Mesendoderm (in vitro differentiated cells): ENCODE data around the gene FAM13B.

Experiments
- DNase-seq: peaks from one replicate; pipeline ENCODE4 v3.0.0; 2013
- H2AK5ac ChIP-seq: 2 replicates; pipeline ENCODE4 v1.6.1; 2013; ENCODE audit warnings: low read length, inconsistent platforms
- H2BK120ac ChIP-seq: 2 replicates; pipeline ENCODE4 v1.6.1; 2013; ENCODE audit warnings: low read depth, mild to moderate bottlenecking, low read length, moderate library complexity, mixed read lengths
- H2BK15ac ChIP-seq: replicated peaks from 2 replicates; pipeline ENCODE4 v1.6.1; 2013; ENCODE audit warnings: low read depth, mild to moderate bottlenecking, moderate library complexity
- H2BK5ac ChIP-seq: 2 replicates; pipeline ENCODE4 v1.6.1; 2013; ENCODE audit warnings: low read length, inconsistent platforms
- H3K18ac ChIP-seq: 2 replicates; pipeline ENCODE4 v1.6.1; 2013; ENCODE audit warnings: mild to moderate bottlenecking, low read length, mixed read lengths
- H3K23ac ChIP-seq: one replicate; pipeline ENCODE4 v1.6.1; 2013; ENCODE audit warnings: low read length
- H3K27ac ChIP-seq: 2 replicates; pipeline ENCODE4 v1.5.1; 2013; ENCODE audit warnings: low read depth, mild to moderate bottlenecking, inconsistent platforms, low read length, moderate library complexity
- H3K27me3 ChIP-seq: 2 replicates; pipeline ENCODE4 v1.6.1; 2013; ENCODE audit warnings: low read length, control low read depth, mild to moderate bottlenecking, inconsistent platforms; ENCODE audit not compliant: insufficient read depth, poor library complexity
- H3K36me3 ChIP-seq: 2 replicates; pipeline ENCODE4 v1.6.1; 2013; ENCODE audit warnings: low read length, inconsistent platforms; ENCODE audit not compliant: control insufficient read depth, insufficient read depth
- H3K4ac ChIP-seq: one replicate; pipeline ENCODE4 v1.6.1; 2013; ENCODE audit warnings: low read depth, mild to moderate bottlenecking, low read length, moderate library complexity
- H3K4me1 ChIP-seq: 2 replicates; pipeline ENCODE4 v1.6.1; 2013; ENCODE audit warnings: low read depth, low read length, inconsistent platforms; ENCODE audit not compliant: control insufficient read depth
- H3K4me2 ChIP-seq: 2 replicates; pipeline ENCODE4 v1.6.1; 2013; ENCODE audit warnings: low read length
- H3K4me3 ChIP-seq: 2 replicates; pipeline ENCODE4 v1.5.1; 2013; ENCODE audit warnings: mild to moderate bottlenecking, low read length
- H3K56ac ChIP-seq: one replicate; pipeline ENCODE4 v1.6.1; 2013; ENCODE audit warnings: low read length
- H3K79me1 ChIP-seq: 2 replicates; pipeline ENCODE4 v1.6.1; 2013; ENCODE audit warnings: low read length, inconsistent platforms
- H3K79me2 ChIP-seq: 2 replicates; pipeline ENCODE4 v1.6.1; 2013; ENCODE audit warnings: mild to moderate bottlenecking, low read length; ENCODE audit not compliant: control insufficient read depth, insufficient read depth
- H3K9ac ChIP-seq: 2 replicates; pipeline ENCODE4 v1.6.1; 2013; ENCODE audit warnings: low read length, inconsistent platforms
- H4K5ac ChIP-seq: one replicate; pipeline ENCODE4 v1.6.1; 2013; ENCODE audit warnings: low read length
- H4K8ac ChIP-seq: one replicate; pipeline ENCODE4 v1.6.1; 2013; ENCODE audit warnings: low read depth, mild to moderate bottlenecking, control low read depth, low read length, moderate library complexity
- WGBS: extraction: QIAGEN DNeasy Blood & Tissue Kit; methylation state at CpG from one replicate; pipeline ENCODE4 v1.1.7; 2013; ENCODE audit warnings: low lambda C conversion rate, missing lambda C conversion rate; ENCODE audit not compliant: insufficient coverage; ENCODE audit errors: extremely low coverage; 5-methylcytosine and 5-hydroxymethylcytosine counted together

FAM13B gene

DNA sequence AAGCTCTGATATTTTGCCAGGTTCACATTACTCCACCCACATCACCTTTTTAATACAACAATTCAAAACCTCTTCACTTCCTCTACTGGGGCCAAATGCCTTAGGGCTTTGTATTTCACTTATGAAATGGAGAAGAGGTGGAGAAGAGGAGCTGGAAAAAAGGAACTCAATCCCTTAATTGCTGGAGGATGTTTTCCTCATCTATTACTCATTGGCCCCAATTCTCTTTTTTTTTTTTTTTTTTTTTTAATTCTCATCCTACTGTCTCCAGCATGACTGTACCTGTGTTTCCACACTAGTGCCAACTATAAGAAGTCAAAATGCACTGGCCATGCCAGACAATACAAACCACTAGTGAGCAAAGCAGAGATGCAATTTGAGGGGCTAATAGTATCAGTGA lies 20.9 kb downstream of the FAM13B start:
- no peak overlapping the region for H2BK120ac ChIP-seq

DNA sequence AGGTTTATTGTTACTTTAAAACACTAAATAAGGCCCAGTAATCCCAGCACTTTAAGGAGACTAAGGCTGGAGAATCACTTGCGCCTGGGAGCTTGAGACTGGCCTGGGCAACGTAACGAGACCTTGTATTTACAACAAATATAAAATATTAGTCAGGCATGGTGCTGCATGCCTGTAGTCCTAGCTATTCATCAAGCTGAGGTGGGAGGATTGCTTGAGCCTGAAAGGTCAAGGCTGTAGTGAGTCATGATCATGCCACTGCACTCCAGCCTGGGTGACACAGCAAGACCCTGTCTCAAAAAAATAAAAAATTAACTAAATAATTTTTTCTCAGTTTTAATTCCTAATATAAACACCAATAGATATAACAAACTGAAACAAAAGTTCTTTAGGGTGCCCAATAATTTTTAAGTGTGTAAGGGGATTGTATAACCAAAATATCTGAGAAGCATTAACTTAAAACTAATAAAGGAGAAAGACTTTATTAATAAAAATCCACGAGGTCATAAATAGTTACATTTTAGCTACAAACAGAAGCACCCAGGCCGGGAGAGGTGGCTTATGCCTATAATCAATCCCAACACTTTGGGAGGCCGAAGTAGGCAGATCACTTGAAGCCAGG lies 32.7 kb downstream of the FAM13B start:
- H2BK120ac ChIP-seq = no peak overlapping the region
- no peak overlapping the region for H3K56ac ChIP-seq
- H3K27ac ChIP-seq = no peak overlapping the region
- peaks cover 4% of the 10 kb centered on the region for H3K36me3 ChIP-seq
- WGBS = no CpG with 5 or more reads among the region's 6 CpGs
- H4K5ac ChIP-seq = no peak overlapping the region
- no peaks in the 10 kb centered on the region for H3K4me1 ChIP-seq
- no peak overlapping the region for H3K4me3 ChIP-seq
- H3K9ac ChIP-seq = no peak overlapping the region
- no peak overlapping the region for H2BK15ac ChIP-seq
- no peak overlapping the region for H2AK5ac ChIP-seq
- no peak overlapping the region for H3K4me2 ChIP-seq
- H3K27me3 ChIP-seq = no peaks in the 10 kb centered on the region
- no peak overlapping the region for H4K8ac ChIP-seq
- H2BK5ac ChIP-seq = no peak overlapping the region
- peaks cover 6% of the 10 kb centered on the region for H3K79me1 ChIP-seq
- peak; percentile 26 for DNase-seq
- peaks cover 1% of the 10 kb centered on the region for H3K79me2 ChIP-seq
- no peak overlapping the region for H3K4ac ChIP-seq
- H3K23ac ChIP-seq = no peak overlapping the region
- no peak overlapping the region for H3K18ac ChIP-seq

More for the DNA sequence above, 20.9 kb downstream of the FAM13B start:
- Histone ChIP-seq H3K4ac (no peak overlapping the region), H2BK5ac (no peak overlapping the region), H3K79me2 (peaks cover 3% of the 10 kb centered on the region), H3K4me3 (no peak overlapping the region), H3K23ac (no peak overlapping the region), H2BK15ac (no peak overlapping the region), H3K79me1 (peaks cover 2% of the 10 kb centered on the region), H3K4me1 (no peaks in the 10 kb centered on the region), H3K27me3 (no peaks in the 10 kb centered on the region), H4K5ac (no peak overlapping the region), H3K56ac (no peak overlapping the region), H4K8ac (no peak overlapping the region), H3K4me2 (no peak overlapping the region), H3K9ac (no peak overlapping the region), H2AK5ac (no peak overlapping the region), H3K36me3 (no peaks in the 10 kb centered on the region), H3K27ac (no peak overlapping the region), H3K18ac (no peak overlapping the region)
- DNase-seq = no peak

DNA sequence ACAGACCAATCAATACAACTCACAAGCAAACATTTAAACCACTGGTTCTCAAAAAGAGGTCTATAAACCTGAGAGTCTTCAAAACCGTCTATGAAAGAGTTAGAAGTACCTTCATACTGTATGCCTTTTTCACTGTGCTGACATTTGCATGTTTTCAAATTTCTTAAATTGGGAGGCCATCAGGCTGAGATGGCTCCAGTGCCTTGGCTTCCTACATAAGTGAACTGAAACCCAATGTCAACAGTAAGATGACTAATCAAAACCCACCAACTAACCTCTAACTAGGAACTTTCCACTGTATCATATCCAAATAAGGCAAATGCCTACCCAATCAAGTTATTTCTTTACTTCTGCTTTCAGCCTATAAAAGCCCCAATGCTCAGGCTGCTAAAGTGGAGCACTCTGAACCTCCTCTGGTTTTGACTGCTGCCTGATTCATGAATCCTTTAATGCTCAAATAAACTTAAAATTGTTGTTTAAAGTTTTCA lies 35.1 kb downstream of the FAM13B start:
- H3K4me2 ChIP-seq = no peak overlapping the region
- H2AK5ac ChIP-seq = no peak overlapping the region
- no peak overlapping the region for H3K4ac ChIP-seq
- H2BK120ac ChIP-seq = no peak overlapping the region
- H3K4me1 ChIP-seq = no peaks in the 10 kb centered on the region
- no peak overlapping the region for H4K5ac ChIP-seq
- no peaks in the 10 kb centered on the region for H3K27me3 ChIP-seq
- peaks cover 2% of the 10 kb centered on the region for H3K36me3 ChIP-seq
- no peak for DNase-seq
- H4K8ac ChIP-seq = no peak overlapping the region
- H3K4me3 ChIP-seq = no peak overlapping the region
- no peak overlapping the region for H3K27ac ChIP-seq
- H3K56ac ChIP-seq = no peak overlapping the region
- H3K18ac ChIP-seq = no peak overlapping the region
- no peak overlapping the region for H2BK15ac ChIP-seq
- H3K23ac ChIP-seq = no peak overlapping the region
- peaks cover 4% of the 10 kb centered on the region for H3K79me1 ChIP-seq
- peaks cover 1% of the 10 kb centered on the region for H3K79me2 ChIP-seq
- H2BK5ac ChIP-seq = no peak overlapping the region
- WGBS = no CpG with 5 or more reads among the region's 1 CpG
- H3K9ac ChIP-seq = no peak overlapping the region

DNA sequence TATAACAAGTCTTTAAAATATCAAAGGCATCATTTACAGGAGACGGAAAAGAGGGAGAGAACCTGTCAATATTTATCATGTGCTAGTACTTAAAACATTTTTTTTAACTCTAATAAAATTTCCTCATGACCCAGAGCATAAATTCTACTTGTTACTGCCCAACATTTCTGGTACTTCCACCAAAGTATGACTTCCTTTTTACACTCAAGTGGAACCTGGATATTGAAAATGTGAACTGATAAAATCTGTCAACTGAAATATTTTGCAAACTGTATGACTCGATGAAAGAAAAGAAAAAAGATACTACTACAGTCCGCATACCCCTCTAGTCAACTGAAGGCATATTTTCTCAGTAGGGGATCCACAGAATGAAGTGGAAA lies 37.1 kb downstream of the FAM13B start:
- no peak overlapping the region for H3K56ac ChIP-seq
- no peak overlapping the region for H3K9ac ChIP-seq
- DNase-seq = no peak
- peaks cover 2% of the 10 kb centered on the region for H3K36me3 ChIP-seq
- H3K4me2 ChIP-seq = no peak overlapping the region
- no peak overlapping the region for H3K23ac ChIP-seq
- no peaks in the 10 kb centered on the region for H3K4me1 ChIP-seq
- H3K18ac ChIP-seq = no peak overlapping the region
- no peak overlapping the region for H3K4me3 ChIP-seq
- no peak overlapping the region for H3K27ac ChIP-seq
- H3K4ac ChIP-seq = no peak overlapping the region
- H3K79me2 ChIP-seq = peaks cover 1% of the 10 kb centered on the region
- no peak overlapping the region for H2BK120ac ChIP-seq
- H2BK15ac ChIP-seq = no peak overlapping the region
- no peak overlapping the region for H2BK5ac ChIP-seq
- peaks cover 2% of the 10 kb centered on the region for H3K79me1 ChIP-seq
- no peak overlapping the region for H4K8ac ChIP-seq
- H4K5ac ChIP-seq = no peak overlapping the region
- no CpG with 5 or more reads among the region's 3 CpGs for WGBS
- no peak overlapping the region for H2AK5ac ChIP-seq
- H3K27me3 ChIP-seq = no peaks in the 10 kb centered on the region

DNA sequence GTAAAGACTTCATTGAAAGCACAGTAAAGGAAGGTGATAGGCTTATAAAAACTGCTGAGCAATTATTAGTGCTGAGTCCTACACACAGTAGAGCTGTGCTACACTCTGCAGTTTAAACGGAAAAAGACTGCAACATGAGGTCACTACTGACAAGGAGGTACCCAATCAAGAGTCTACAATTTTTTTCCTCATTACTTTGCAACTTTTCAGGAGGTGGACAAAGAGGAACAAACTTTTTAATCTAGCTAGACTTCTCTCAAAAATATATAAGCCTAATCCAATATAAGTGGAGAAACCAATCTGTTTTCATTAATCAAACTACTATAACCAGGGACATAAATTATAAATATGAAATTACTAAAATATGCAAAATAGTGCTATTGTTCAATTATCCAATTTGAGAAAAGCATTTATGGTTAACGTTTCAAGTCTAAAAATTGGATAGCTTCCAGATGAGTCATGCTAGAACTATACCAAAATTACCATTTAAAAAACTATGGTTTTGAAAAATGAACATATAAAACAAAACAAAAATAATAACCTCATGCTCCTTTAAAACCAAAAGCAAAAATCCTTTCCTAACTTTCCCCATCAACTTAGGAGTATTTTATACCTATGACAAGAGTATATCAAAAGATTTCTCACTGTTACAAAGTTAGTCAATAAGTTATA lies 37.7 kb downstream of the FAM13B start:
- H3K79me2 ChIP-seq = peaks cover 1% of the 10 kb centered on the region
- no peak overlapping the region for H3K23ac ChIP-seq
- no peak overlapping the region for H4K8ac ChIP-seq
- H2BK5ac ChIP-seq = no peak overlapping the region
- WGBS = no CpG with 5 or more reads among the region's 2 CpGs
- H3K4me1 ChIP-seq = no peaks in the 10 kb centered on the region
- peaks cover 2% of the 10 kb centered on the region for H3K36me3 ChIP-seq
- H3K4ac ChIP-seq = no peak overlapping the region
- H2AK5ac ChIP-seq = no peak overlapping the region
- no peak overlapping the region for H2BK15ac ChIP-seq
- H2BK120ac ChIP-seq = no peak overlapping the region
- no peaks in the 10 kb centered on the region for H3K27me3 ChIP-seq
- no peak overlapping the region for H3K18ac ChIP-seq
- no peak for DNase-seq
- H3K27ac ChIP-seq = no peak overlapping the region
- no peak overlapping the region for H3K56ac ChIP-seq
- no peak overlapping the region for H4K5ac ChIP-seq
- H3K4me2 ChIP-seq = no peak overlapping the region
- no peak overlapping the region for H3K9ac ChIP-seq
- peaks cover 2% of the 10 kb centered on the region for H3K79me1 ChIP-seq
- no peak overlapping the region for H3K4me3 ChIP-seq

DNA sequence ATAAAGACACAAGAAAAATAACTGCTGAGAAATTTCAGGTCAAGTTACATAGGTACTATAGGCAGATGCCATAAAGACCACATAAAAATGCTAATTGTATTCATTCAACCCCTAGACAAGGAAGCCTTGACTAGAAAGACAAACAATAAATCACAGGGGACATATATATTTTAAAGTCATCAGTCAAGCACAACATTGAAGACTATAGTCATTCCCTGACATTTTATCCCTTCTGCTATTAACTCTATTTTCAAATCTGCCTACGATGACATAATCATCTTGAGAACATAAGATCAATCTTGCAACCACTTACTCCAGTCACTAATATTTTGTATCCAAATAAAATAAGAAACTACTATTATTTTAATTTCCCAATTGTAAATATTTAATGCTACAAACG lies 38.3 kb downstream of the FAM13B start:
- Histone ChIP-seq H4K5ac (no peak overlapping the region), H3K18ac (no peak overlapping the region), H2AK5ac (no peak overlapping the region), H3K4me2 (no peak overlapping the region), H3K27me3 (no peaks in the 10 kb centered on the region), H3K79me1 (peaks cover under 1% of the 10 kb centered on the region), H2BK5ac (no peak overlapping the region), H3K9ac (no peak overlapping the region), H3K36me3 (no peaks in the 10 kb centered on the region), H3K4me3 (no peak overlapping the region), H2BK15ac (no peak overlapping the region), H3K79me2 (peaks cover 1% of the 10 kb centered on the region), H3K4me1 (no peaks in the 10 kb centered on the region), H3K4ac (no peak overlapping the region), H2BK120ac (no peak overlapping the region), H3K23ac (no peak overlapping the region), H3K27ac (no peak overlapping the region), H3K56ac (no peak overlapping the region), H4K8ac (no peak overlapping the region)
- DNase-seq = no peak
- no CpG with 5 or more reads among the region's 2 CpGs for WGBS
